ENCODE data around the gene C19orf67. TPM values are rescaled to one million over a fixed set of nuclear protein-coding genes. Genes with fewer than 3 reads are reported as not detected.
A peak's percentile ranks its signal among the peaks of the same experiment; 100 is the strongest.

The C19orf67 gene
- total RNA-seq, 1 experiment from 2014 or later, result 0.39 TPM

GRCh38 chr19:14127176-14127575 is 41.6 kb upstream of the C19orf67 start:
- no peaks in the 10 kb centered on the region for H3K9me3 Mint-ChIP-seq
- Histone ChIP-seq H4K5ac (ENCODE audit: insufficient read length, low read depth, low read length) (no peak overlapping the region), H3K56ac (ENCODE audit: insufficient read length, low read depth, low read length) (no peak overlapping the region), H3K9ac (ENCODE audit: extremely low read depth, insufficient read length, low read length) (no peak overlapping the region), H3K23ac (ENCODE audit: insufficient read length, low read depth, low read length) (no peak overlapping the region), H2BK12ac (ENCODE audit: insufficient read length, low read depth, low read length) (no peak overlapping the region), H2AFZ (ENCODE audit: low read length) (no peak overlapping the region), H3K23me2 (ENCODE audit: insufficient read length, low read depth, low read length, poor library complexity, severe bottlenecking) (no peaks in the 10 kb centered on the region), H3K79me2 (ENCODE audit: insufficient read depth, low read length) (no peaks in the 10 kb centered on the region), H2BK20ac (ENCODE audit: low read depth, low read length, poor library complexity, severe bottlenecking) (no peak overlapping the region), H3K27ac (ENCODE audit: insufficient read length, low read depth, low read length) (no peak overlapping the region), H3K27me3 (ENCODE audit: insufficient read depth, low read length) (no peaks in the 10 kb centered on the region), H4K91ac (ENCODE audit: insufficient read length, low read depth, low read length) (no peak overlapping the region), H2AK5ac (ENCODE audit: insufficient read length, low read length) (no peak overlapping the region), H3K4me2 (ENCODE audit: insufficient read depth, insufficient read length, low read length) (no peak overlapping the region), H3K9me3 (ENCODE audit: control insufficient read depth, low read depth, low read length) (no peaks in the 10 kb centered on the region), H4K20me1 (ENCODE audit: control insufficient read depth, insufficient read depth, insufficient read length) (no peaks in the 10 kb centered on the region), H4K8ac (replicated peaks; ENCODE audit: insufficient read length, low read depth, low read length) (no peak overlapping the region), H3K79me1 (ENCODE audit: insufficient read depth, low read depth, low read length, poor library complexity, severe bottlenecking) (no peaks in the 10 kb centered on the region), H3K18ac (ENCODE audit: insufficient read length, low read depth, low read length) (no peak overlapping the region), H3K4me1 (ENCODE audit: insufficient read depth, low read length) (no peaks in the 10 kb centered on the region), H2BK15ac (ENCODE audit: low read depth, low read length) (no peak overlapping the region), H3K14ac (ENCODE audit: insufficient read depth, low read length) (no peak overlapping the region), H3K4ac (ENCODE audit: low read depth, low read length) (no peak overlapping the region), H2BK120ac (ENCODE audit: low read depth, low read length, poor library complexity, severe bottlenecking) (no peak overlapping the region), H2BK5ac (ENCODE audit: insufficient read length, low read length) (no peak overlapping the region), H3T11ph (ENCODE audit: low read length) (no peak overlapping the region)
- no peaks in the 10 kb centered on the region for H3K27me3 Mint-ChIP-seq (ENCODE audit: low read depth)
- H3K36me3 Mint-ChIP-seq (ENCODE audit: insufficient read depth in 1 of 3, low read depth in 3 of 3), result peaks cover 32 to 56% (median 54%) of the 10 kb centered on the region in 3 experiments; a peak in 6 of 7 replicates
- H3K4me3 Mint-ChIP-seq, result no peak overlapping the region
- DNase-seq, result no peak
- no CpG with 5 or more reads among the region's 8 CpGs for WGBS (ENCODE audit: extremely low coverage, insufficient read length, low lambda C conversion rate)
- H3K4me1 Mint-ChIP-seq, result no peaks in the 10 kb centered on the region
- H3K27ac Mint-ChIP-seq, result peak overlapping the region in 1 of 3 experiments; percentile 68; a peak in 1 of 7 replicates
- no peak for TF ChIP-seq CTCF (conservative IDR thresholded peaks at IDR 0.05)

All from H9 (cell line).